IPS-18a (cell line): ENCODE data around the gene TYMS.

ENCODE experiments used
- H3K27ac ChIP-seq: one replicate; pipeline ENCODE4 v1.5.1; 2013; ENCODE audit warnings: low read length
- H3K27me3 ChIP-seq: one replicate; pipeline ENCODE4 v1.6.1; 2013; ENCODE audit warnings: mild to moderate bottlenecking, low read length; ENCODE audit not compliant: control insufficient read depth, insufficient read depth
- H3K36me3 ChIP-seq: one replicate; pipeline ENCODE4 v1.6.1; 2013; ENCODE audit warnings: low read depth, low read length; ENCODE audit not compliant: control insufficient read depth
- H3K4me1 ChIP-seq: one replicate; pipeline ENCODE4 v1.6.1; 2013; ENCODE audit warnings: low read depth, low read length; ENCODE audit not compliant: control insufficient read depth
- H3K4me3 ChIP-seq: one replicate; pipeline ENCODE4 v1.5.1; 2013; ENCODE audit warnings: low read length
- H3K9ac ChIP-seq: one replicate; pipeline ENCODE4 v1.6.1; 2013; ENCODE audit warnings: mild to moderate bottlenecking, low read length, moderate library complexity
- H3K9me3 ChIP-seq: one replicate; pipeline ENCODE4 v1.6.1; 2013; ENCODE audit warnings: low read depth, low read length; ENCODE audit not compliant: control insufficient read depth

TYMS gene

DNA sequence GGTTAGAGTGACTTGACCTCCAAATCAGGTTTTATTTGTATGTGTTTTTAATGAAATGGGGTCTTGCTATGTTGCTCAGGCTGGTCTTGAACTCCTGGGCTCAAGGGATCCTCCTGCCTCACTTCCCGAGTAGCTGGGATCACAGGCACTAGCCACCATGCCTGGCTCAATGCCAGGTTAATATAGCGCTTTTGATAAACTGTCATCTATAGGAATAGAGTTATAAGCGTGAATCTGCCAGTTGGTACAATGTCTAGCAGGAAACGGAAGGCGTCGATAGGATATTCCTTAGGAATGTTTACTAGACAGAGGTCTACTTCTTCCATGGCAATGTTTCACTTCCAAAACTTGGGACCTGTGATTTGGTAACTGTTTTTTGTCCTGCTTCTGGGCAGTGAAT is 35.2 kb upstream of the TYMS start:
- Histone ChIP-seq H3K9ac (no peak overlapping the region), H3K36me3 (no peaks in the 10 kb centered on the region), H3K4me3 (no peak overlapping the region), H3K27ac (no peak overlapping the region), H3K9me3 (no peaks in the 10 kb centered on the region), H3K4me1 (no peaks in the 10 kb centered on the region), H3K27me3 (no peaks in the 10 kb centered on the region)

DNA sequence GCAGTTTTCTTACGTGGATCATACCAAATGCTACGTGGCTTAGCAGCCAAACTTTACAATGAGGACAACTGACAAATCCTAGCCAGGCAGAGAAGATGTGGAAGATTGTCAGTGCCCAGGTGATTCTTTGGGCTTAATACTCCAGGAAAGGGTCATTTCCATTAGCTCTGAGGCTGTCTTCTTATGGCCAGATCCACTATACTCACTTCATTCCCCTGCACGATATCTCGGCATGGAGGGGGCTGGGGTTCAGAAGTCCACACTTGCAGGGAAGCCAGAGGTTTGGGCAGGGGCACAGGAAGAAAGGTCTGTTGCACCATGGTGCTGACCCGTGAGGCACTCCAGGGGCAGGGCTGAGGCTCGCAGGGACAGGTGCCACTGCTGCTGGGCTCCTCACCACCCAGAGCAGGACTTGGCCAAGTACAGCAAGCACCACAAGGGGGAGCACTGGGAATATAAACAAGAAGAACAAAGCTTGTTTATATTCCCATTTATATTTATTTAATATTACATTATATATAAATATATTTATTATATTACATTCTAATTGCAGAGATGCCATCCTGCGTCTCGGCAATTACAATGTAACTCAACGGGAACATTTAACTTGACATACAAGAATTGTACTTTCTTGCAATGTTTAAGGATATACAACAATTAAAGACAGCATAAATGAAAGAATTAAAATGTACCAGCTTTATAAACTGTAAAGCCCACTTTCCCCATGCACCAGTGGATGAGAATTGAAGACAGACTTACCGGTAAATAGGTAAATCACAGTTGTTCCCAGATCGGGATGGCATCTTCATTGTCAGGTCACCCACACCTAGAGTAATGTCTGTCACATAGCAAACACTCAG is 33.5 kb upstream of the TYMS start:
- Histone ChIP-seq H3K4me3 (no peak overlapping the region), H3K36me3 (no peaks in the 10 kb centered on the region), H3K9me3 (no peaks in the 10 kb centered on the region), H3K9ac (no peak overlapping the region), H3K27me3 (no peaks in the 10 kb centered on the region), H3K27ac (no peak overlapping the region), H3K4me1 (no peaks in the 10 kb centered on the region)

DNA sequence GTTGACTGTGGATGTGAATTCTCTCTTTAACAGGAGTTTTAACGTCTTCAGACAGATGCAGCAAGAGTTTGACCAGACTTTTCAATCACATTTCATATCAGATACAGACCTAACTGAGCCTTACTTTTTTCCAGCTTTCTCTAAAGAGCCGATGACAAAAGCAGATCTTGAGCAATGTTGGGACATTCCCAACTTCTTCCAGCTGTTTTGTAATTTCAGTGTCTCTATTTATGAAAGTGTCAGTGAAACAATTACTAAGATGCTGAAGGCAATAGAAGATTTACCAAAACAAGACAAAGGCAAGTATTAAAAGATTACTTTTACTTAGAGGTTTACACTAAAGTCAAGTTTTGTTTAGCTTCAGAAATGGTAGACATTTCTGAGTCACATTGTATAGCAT is 30.2 kb upstream of the TYMS start:
- Histone ChIP-seq H3K9ac (no peak overlapping the region), H3K4me1 (peaks cover 4% of the 10 kb centered on the region), H3K36me3 (no peaks in the 10 kb centered on the region), H3K9me3 (no peaks in the 10 kb centered on the region), H3K4me3 (no peak overlapping the region), H3K27ac (no peak overlapping the region), H3K27me3 (no peaks in the 10 kb centered on the region)

DNA sequence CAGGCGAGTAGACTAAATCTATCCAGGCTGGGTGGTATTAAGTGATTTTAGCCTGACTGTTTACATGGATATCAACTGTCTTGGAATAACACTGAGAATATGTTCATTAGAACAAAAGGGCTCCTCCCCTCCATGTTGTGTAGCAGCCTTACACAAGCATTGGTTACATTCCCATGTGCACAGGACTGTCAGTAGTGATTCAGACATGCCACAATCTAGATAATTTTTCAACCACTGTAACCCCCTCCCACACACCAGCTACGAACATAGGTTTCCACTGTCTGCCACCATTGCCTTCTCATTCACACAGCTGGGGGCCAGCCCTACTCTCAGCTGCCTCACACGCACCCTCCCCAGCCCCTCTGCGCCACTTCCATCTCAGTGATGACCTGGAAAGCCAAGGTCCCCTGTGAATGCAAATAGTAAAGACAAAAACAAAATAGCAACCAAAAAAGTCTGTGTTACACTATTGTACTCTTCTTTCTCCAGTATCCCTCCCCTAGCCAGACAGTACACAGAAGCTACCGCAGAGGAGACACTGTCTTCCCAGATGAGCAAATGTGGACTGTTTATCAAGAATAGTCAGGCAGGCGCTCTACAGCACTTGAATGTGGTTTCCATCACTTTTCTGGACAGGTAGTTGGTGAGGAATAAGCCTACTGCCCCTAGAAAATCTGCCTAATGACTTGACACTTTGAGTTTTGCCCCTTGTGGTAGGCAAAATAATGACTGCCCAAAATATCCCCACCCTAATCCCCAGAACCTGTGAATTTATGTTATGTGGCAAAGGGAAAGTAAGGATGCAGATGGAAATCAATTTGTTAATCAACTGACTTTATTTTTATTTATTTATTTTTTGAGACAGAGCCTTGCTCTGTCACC is 27.9 kb upstream of the TYMS start:
- Histone ChIP-seq H3K9me3 (no peaks in the 10 kb centered on the region), H3K9ac (no peak overlapping the region), H3K36me3 (no peaks in the 10 kb centered on the region), H3K27me3 (no peaks in the 10 kb centered on the region), H3K4me1 (peaks cover 4% of the 10 kb centered on the region), H3K4me3 (no peak overlapping the region), H3K27ac (no peak overlapping the region)

DNA sequence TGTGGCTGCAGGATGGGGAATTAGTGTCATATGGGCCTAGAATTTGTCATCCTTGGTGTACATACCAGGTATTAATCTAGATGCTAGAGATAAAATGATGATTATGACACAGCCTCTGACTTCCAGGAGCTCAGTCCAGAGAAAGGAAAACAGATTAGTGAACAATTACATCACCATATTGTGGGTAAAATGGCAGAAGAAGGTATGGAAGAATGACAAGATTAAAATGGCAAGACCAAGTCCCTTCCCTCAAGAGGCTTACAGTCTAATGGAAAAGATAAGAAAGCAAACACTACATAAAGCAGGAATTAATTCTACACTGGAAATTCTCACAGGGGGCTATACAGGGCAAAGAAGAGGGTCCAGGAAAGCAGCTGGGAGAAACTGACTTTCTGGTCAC is 25.9 kb upstream of the TYMS start:
- no peak overlapping the region for H3K4me3 ChIP-seq
- no peaks in the 10 kb centered on the region for H3K27me3 ChIP-seq
- H3K27ac ChIP-seq = no peak overlapping the region
- H3K36me3 ChIP-seq = no peaks in the 10 kb centered on the region
- peaks cover 10% of the 10 kb centered on the region for H3K4me1 ChIP-seq
- no peak overlapping the region for H3K9ac ChIP-seq
- no peaks in the 10 kb centered on the region for H3K9me3 ChIP-seq

DNA sequence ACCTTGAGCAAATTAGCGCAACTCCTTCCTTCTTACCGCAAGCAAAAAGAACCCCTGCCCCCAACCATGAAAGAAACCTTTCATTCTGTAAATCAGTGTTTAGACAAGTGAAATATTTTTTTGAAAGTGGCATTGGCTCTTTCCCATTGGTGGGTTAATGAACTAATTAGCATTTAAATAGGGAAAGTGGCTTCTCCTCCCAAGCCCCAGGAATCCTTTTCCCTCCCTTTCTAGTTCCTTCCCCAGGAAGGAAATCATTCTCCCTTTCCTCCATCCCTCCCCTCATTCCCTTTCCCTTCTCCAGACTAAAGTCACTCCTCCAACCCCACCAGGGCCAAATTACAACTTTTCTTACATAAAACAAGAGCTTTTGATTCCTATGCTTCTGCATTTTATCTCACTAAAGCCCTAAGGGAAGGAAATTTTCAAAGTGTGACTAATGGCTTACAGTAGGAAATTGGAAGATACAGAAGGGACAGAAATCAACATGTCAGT is 22.9 kb upstream of the TYMS start:
- peaks cover 8% of the 10 kb centered on the region for H3K4me1 ChIP-seq
- H3K9me3 ChIP-seq = no peaks in the 10 kb centered on the region
- H3K4me3 ChIP-seq = peak overlapping the region; percentile 50
- H3K9ac ChIP-seq = no peak overlapping the region
- H3K36me3 ChIP-seq = no peaks in the 10 kb centered on the region
- H3K27me3 ChIP-seq = no peaks in the 10 kb centered on the region
- H3K27ac ChIP-seq = no peak overlapping the region

DNA sequence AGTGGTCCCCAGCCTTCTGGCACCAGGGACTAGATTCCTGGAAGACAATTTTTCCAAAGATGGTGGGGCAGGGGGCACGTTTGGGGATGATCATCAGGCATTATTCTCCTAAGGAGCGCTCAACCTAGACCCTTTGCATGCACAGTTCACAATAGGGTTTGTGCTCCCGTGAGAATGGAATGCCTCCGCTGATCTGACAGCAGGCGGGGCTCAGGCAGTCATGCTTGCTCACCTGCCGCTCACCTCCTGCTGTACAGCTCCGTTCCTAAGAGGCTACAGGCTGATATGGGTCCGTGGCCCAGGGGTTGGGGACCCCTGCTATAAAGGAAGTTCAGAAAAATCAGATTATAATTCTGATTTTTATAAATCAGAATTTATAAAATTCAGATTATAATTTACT is 22.3 kb upstream of the TYMS start:
- no peak overlapping the region for H3K27ac ChIP-seq
- H3K36me3 ChIP-seq = no peaks in the 10 kb centered on the region
- no peaks in the 10 kb centered on the region for H3K9me3 ChIP-seq
- no peaks in the 10 kb centered on the region for H3K27me3 ChIP-seq
- H3K9ac ChIP-seq = no peak overlapping the region
- H3K4me1 ChIP-seq = peaks cover 6% of the 10 kb centered on the region
- peak overlapping the region; percentile 50 for H3K4me3 ChIP-seq

DNA sequence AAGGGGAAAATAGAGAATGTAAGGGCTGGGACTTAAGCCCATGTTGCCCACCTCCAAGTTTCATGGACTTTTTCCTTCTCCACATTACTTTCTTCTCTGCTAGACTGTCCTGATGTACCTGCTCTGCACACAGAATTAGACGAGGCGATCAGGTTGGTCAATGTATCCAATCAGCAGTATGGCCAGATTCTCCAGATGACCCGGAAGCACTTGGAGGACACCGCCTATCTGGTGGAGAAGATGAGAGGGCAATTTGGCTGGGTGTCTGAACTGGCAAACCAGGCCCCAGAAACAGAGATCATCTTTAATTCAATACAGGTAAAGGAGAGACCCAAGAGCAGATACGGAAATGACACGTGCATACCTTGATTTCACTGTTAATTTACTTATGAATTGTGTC is 16.2 kb upstream of the TYMS start:
- Histone ChIP-seq H3K36me3 (no peaks in the 10 kb centered on the region), H3K4me1 (no peaks in the 10 kb centered on the region), H3K4me3 (no peak overlapping the region), H3K9me3 (no peaks in the 10 kb centered on the region), H3K9ac (no peak overlapping the region), H3K27me3 (no peaks in the 10 kb centered on the region), H3K27ac (no peak overlapping the region)

DNA sequence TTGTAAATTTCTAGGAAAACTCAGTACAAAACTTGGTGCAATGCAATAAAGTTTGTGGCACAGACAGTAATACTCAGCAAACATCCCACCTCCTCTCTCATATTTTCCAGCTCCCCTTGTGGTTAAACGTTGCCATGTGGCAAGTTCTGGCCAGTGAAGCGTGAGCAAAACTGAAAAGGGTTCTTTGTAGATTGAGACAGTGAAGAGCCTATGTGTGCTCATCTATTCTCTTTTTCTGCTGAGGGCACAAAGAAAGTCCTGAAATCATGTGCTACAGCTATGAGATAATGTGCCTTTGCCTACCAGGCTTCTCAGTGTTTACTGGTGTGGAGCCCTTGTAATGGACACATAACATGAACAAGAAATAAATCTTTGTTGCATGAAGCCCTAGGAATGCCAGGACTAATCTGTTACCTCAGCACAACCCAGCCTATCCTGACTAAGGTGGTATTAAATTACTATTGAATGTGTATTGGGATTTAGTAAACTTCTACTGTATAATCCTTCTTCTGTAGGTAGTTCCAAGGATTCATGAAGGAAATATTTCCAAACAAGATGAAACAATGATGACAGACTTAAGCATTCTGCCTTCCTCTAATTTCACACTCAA is 13.0 kb upstream of the TYMS start:
- Histone ChIP-seq H3K9ac (no peak overlapping the region), H3K4me3 (no peak overlapping the region), H3K27me3 (no peaks in the 10 kb centered on the region), H3K36me3 (no peaks in the 10 kb centered on the region), H3K9me3 (no peaks in the 10 kb centered on the region), H3K4me1 (no peaks in the 10 kb centered on the region), H3K27ac (no peak overlapping the region)

DNA sequence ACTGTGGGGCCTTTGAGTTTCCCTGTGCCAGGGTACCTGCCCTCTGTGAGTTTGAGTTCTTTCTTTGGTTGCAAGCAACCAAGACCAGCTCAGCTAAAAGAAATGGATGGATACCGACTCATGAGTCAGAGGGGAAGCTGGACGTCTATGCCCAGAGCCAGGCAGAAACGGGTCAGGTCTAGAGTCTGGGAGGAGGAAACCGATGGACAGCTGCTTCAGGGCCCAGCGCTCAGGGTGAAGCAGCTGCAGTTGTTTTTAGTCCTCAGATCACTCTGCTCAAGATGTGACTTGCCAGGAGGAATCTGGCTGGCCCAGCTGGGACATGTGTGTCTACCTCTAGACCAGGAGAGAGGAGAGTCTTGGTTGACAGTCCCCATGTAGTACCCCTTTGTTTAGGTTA is 10.1 kb upstream of the TYMS start:
- no peaks in the 10 kb centered on the region for H3K9me3 ChIP-seq
- no peak overlapping the region for H3K4me3 ChIP-seq
- no peak overlapping the region for H3K9ac ChIP-seq
- no peak overlapping the region for H3K27ac ChIP-seq
- H3K4me1 ChIP-seq = no peaks in the 10 kb centered on the region
- no peaks in the 10 kb centered on the region for H3K36me3 ChIP-seq
- no peaks in the 10 kb centered on the region for H3K27me3 ChIP-seq

DNA sequence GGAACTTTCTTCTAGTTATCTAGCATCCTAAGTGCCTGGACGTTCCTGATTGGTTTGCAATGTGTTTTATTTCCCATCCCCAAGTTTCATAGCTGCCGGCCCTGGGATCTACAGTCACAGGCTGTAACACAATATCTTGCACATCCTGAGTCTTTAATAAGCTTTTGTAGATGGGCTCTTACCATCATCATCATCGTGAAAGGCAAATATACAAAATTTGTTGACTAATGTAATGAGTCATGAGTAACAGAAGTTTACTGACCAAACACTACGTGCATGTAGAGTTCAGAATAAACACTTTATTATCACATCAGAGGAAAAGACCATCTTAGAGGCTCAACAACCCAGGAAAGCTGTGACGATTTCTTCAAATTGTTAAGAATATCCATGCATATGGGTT is 8.1 kb upstream of the TYMS start:
- no peak overlapping the region for H3K4me3 ChIP-seq
- no peaks in the 10 kb centered on the region for H3K36me3 ChIP-seq
- no peaks in the 10 kb centered on the region for H3K9me3 ChIP-seq
- no peak overlapping the region for H3K9ac ChIP-seq
- H3K27me3 ChIP-seq = no peaks in the 10 kb centered on the region
- no peak overlapping the region for H3K27ac ChIP-seq
- no peaks in the 10 kb centered on the region for H3K4me1 ChIP-seq
